HepG2 (cell line): ENCODE measurements around the gene MAP1B. TPM values are rescaled to one million over a fixed set of nuclear protein-coding genes. Genes with fewer than 3 reads are reported as not detected.

ENCODE experiments used
- ATAC-seq: fragments of 200-7000 bp; cut with Tn5 transposase; 3 replicates; pipeline ENCODE4 v1.9.1; 2020; ENCODE audit warnings: mild to moderate bottlenecking, moderate library complexity
- BruUV-seq: library from RNA; stranded (reverse); fragments of 400-500 nt; replicated peaks from 2 replicates; lab custom pipeline; 2021; lab: Mats Ljungman, UMichigan
- CTCF ChIA-PET: fragments of 300-600 bp; formaldehyde crosslinking; extraction: SDS; loops from one replicate; lab custom pipeline; 2021; ENCODE audit warnings: low total read pairs, inconsistent platforms, low intra/inter-chr PET ratio; lab: Yijun Ruan, JAX
- POLR2A ChIA-PET: fragments of 350-600 bp; sonication (Branson Sonifier 250); formaldehyde crosslinking; loops from one replicate; lab custom pipeline; 2020; ENCODE audit warnings: antibody characterized with exemption, inconsistent platforms; lab: Yijun Ruan, JAX
- DNase-seq: peaks from one replicate; pipeline ENCODE4 v3.0.0-alpha.2; 2015; ENCODE audit warnings: low spot score
- FAIRE-seq: peaks from 3 replicates; lab custom pipeline; 2011; peaks lifted over from hg19 to GRCh38; lab: Jason Lieb, UNC
- H2AFZ ChIP-seq: one replicate; pipeline ENCODE4 v1.6.1; 2011; ENCODE audit warnings: low read length, inconsistent platforms
- H3K27ac ChIP-seq: fragments of 300-600 bp; 3 replicates; pipeline ENCODE4 v1.8.0; 2011; ENCODE audit warnings: mixed run types, mild to moderate bottlenecking, mixed read lengths, low read length, inconsistent platforms; ENCODE audit not compliant: insufficient read depth; ENCODE audit errors: extremely low read length
- H3K27me3 ChIP-seq, 2 experiments: fragments of 200-600 bp in 1 of 2; 2 replicates in 1 of 2; 3 replicates in 1 of 2; pipeline versions ENCODE4 v1.6.0 to v1.8.0; 2011; ENCODE audit warnings: low read length in 2 of 2, mild to moderate bottlenecking in 2 of 2, moderate library complexity in 2 of 2, inconsistent platforms in 1 of 2; ENCODE audit not compliant: insufficient read depth in 2 of 2, control insufficient read depth in 1 of 2
- H3K36me3 ChIP-seq, 2 experiments: fragments of 200-600 bp in 1 of 2; replicated peaks in 1 of 2; 2 replicates in 1 of 2; 3 replicates in 1 of 2; pipeline versions ENCODE4 v1.5.1 to v1.8.0; 2011; ENCODE audit warnings: low read length in 2 of 2, inconsistent platforms in 1 of 2; ENCODE audit not compliant: insufficient read depth in 2 of 2, control insufficient read depth in 1 of 2
- H3K4me1 ChIP-seq: 2 replicates; pipeline ENCODE4 v1.5.1; 2012; ENCODE audit warnings: low read length, inconsistent platforms; ENCODE audit not compliant: insufficient read depth
- H3K4me2 ChIP-seq: 2 replicates; pipeline ENCODE4 v1.6.0; 2011; ENCODE audit warnings: low read depth, low read length, inconsistent platforms
- H3K4me3 ChIP-seq, 3 experiments: fragments of 200-600 bp in 1 of 3; sonication (generic), shearing (Covaris generic) in 1 of 3; replicated peaks in 1 of 3; 2 replicates each; pipeline ENCODE4 v1.5.1; 2011 to 2016; ENCODE audit warnings: low read length in 3 of 3, inconsistent platforms in 2 of 3, low read depth in 2 of 3, mild to moderate bottlenecking in 2 of 3, control low read depth in 1 of 3, mixed read lengths in 1 of 3; ENCODE audit not compliant: insufficient read depth in 1 of 3
- H3K79me2 ChIP-seq: one replicate; pipeline ENCODE4 v1.6.1; 2011; ENCODE audit warnings: low read length, inconsistent platforms; ENCODE audit not compliant: insufficient read depth
- H3K9ac ChIP-seq: 2 replicates; pipeline ENCODE4 v1.6.0; 2011; ENCODE audit warnings: mild to moderate bottlenecking, low read depth, low read length, inconsistent platforms; ENCODE audit not compliant: insufficient read depth
- H3K9me3 ChIP-seq: 2 replicates; pipeline ENCODE4 v1.5.1; 2012; ENCODE audit warnings: mild to moderate bottlenecking, low read length
- H4K20me1 ChIP-seq: 2 replicates; pipeline ENCODE4 v1.6.0; 2011; ENCODE audit warnings: inconsistent platforms, mild to moderate bottlenecking, low read length, moderate library complexity; ENCODE audit not compliant: insufficient read depth
- DR1 ChIP-seq: sonication (generic); formaldehyde crosslinking; IDR thresholded peaks from 2 replicates; pipeline ENCODE4 v1.8.0; 2021; ENCODE audit warnings: mild to moderate bottlenecking, missing genetic modification reagents, inconsistent platforms
- FOXA3 ChIP-seq: IDR thresholded peaks from 2 replicates; pipeline ENCODE4 v1.6.1; 2016; ENCODE audit warnings: missing genetic modification reagents, missing compliant biosample characterization
- ZKSCAN1 ChIP-seq: fragments of 150-350 bp; IDR thresholded peaks from 2 replicates; pipeline ENCODE4 v1.6.1; 2014; ENCODE audit warnings: low read length
- ZNF317 ChIP-seq: sonication (generic); formaldehyde crosslinking; IDR thresholded peaks from 2 replicates; pipeline ENCODE4 v1.5.0; 2020; ENCODE audit warnings: mild to moderate bottlenecking, missing genetic modification reagents
- ZNF564 ChIP-seq: sonication (generic); formaldehyde crosslinking; IDR thresholded peaks from 2 replicates; pipeline ENCODE4 v1.8.1; 2023; ENCODE audit warnings: mild to moderate bottlenecking, missing genetic modification reagents
- WGBS: methylation state at CpG from one replicate; pipeline ENCODE4 v1.1.6; 2017; ENCODE audit warnings: low lambda C conversion rate; 5-methylcytosine and 5-hydroxymethylcytosine counted together
- in situ Hi-C: cut with HindIII; loops from 2 replicates; pipeline ENCODE4 v1.10.0; 2017; ENCODE audit warnings: low pct_unique_long_range_greater_than_20kb; ENCODE audit not compliant: extremely low pct_ligation_motif_present
- intact Hi-C: fragments of 100-400 bp; cut with micrococcal nuclease; formaldehyde crosslinking; loops from one replicate; pipeline ENCODE4 v1.10.0; 2022; ENCODE audit not compliant: unreplicated experiment
- polyA plus RNA-seq, 8 experiments: library from polyadenylated mRNA; depleted of rRNA in 3 of 8; stranded (reverse) in 7 of 8; unstranded in 1 of 8; fragments of >200 nt; fragmentation: Illumina TruSeq in 4 of 8; extraction: Trizol in 4 of 8; gene quantifications; 2 replicates each; pipeline versions ENCODE4 v1.2.1 to v1.2.3, GENCODE V29; 2011 to 2016; ENCODE audit warnings: low read depth in 4 of 8, missing spikeins in 1 of 8, mixed read lengths in 1 of 8; ENCODE audit not compliant: insufficient read depth in 1 of 8
- total RNA-seq, 5 experiments: library from RNA; depleted of rRNA; stranded (reverse); fragments of >200 nt; fragmentation: Illumina TruSeq; extraction: Trizol; gene quantifications; 2 replicates each; pipeline ENCODE4 v1.2.3, GENCODE V29; 2016; ENCODE audit warnings: low read depth in 1 of 5
- TF ChIP-seq, protein P1 (sequence below): sonication (generic); formaldehyde crosslinking; IDR thresholded peaks from 2 replicates; pipeline ENCODE4 v1.4.0; 2020; ENCODE audit warnings: missing genetic modification reagents
- TF ChIP-seq, protein P2 (sequence below): sonication (generic); formaldehyde crosslinking; IDR thresholded peaks from 2 replicates; pipeline ENCODE4 v1.8.0; 2022; ENCODE audit warnings: missing genetic modification reagents, low read depth, mild to moderate bottlenecking, borderline replicate concordance
- TF ChIP-seq, protein P3 (sequence below): sonication (generic); formaldehyde crosslinking; IDR thresholded peaks from 2 replicates; pipeline ENCODE4 v1.4.0; 2020; ENCODE audit warnings: missing genetic modification reagents

The MAP1B gene
- total and polyA plus RNA-seq, 2 of the 13 experiments (the other 11 are each of a cell fraction or from before 2014, with no cell fraction given), result 3.3 to 6.2 TPM

DNA sequence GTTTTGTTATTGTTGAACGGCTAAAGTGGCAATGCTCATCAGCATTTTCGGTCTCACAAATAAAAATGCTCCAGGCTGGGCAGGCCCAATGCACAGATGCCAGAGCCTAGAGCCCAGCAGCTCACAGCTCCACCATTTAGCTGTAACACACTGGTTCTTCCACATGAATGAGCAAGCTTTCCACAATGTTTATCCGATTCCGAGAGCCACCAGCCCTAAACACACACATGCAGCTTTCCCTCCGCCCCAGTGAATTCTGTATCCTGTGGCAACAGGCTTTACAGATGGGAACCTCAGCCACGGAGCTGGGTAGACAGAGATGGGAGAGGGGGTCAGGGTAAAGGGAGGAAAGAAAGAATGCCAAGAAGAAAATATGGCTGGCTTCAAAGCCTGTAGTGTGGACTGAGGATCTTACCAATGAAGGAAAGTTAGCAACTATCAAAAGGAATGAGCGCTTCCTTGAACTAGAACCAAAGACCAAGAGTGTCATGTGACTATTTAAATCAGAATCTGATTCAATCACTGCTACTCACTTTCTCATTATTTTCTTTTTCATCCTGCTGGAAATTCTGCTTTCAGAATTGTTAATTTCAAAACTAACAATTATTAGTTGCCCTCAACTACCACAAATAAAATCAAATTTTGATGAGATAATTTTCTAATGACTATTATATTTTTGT lies 135.7 kb downstream of the MAP1B start:
- 85% methylated on average over 7 of the region's 7 CpGs for WGBS
- Histone ChIP-seq H3K27ac (no peak overlapping the region), H3K4me1 (peaks cover 74% of the 10 kb centered on the region), H2AFZ (no peak overlapping the region), H3K4me3 (no peak overlapping the region), H3K9me3 (no peaks in the 10 kb centered on the region), H3K9ac (no peak overlapping the region), H3K36me3 (peaks cover 1 to 5% of the 10 kb centered on the region in 2 experiments; a peak in 3 of 5 replicates), H3K27me3 (no peaks in the 10 kb centered on the region), H3K79me2 (peaks cover 10% of the 10 kb centered on the region), H3K4me2 (no peak overlapping the region), H4K20me1 (peaks cover 4% of the 10 kb centered on the region; the same call in 1 of the 2 replicates)
- DNase-seq, result no peak
- in situ Hi-C loops (no loop called here), intact Hi-C loops (no loop called here)
- BruUV-seq, result no TSS peak
- POLR2A ChIA-PET, result interaction anchor here (2.0 kb wide), 1 partner anchor 65 kb away, joined by 5 read pairs; no protein-coding TSS in a partner anchor
- no peak for FAIRE-seq
- TF ChIP-seq, protein P1, sequence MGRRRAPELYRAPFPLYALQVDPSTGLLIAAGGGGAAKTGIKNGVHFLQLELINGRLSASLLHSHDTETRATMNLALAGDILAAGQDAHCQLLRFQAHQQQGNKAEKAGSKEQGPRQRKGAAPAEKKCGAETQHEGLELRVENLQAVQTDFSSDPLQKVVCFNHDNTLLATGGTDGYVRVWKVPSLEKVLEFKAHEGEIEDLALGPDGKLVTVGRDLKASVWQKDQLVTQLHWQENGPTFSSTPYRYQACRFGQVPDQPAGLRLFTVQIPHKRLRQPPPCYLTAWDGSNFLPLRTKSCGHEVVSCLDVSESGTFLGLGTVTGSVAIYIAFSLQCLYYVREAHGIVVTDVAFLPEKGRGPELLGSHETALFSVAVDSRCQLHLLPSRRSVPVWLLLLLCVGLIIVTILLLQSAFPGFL (CRISPR knock-in tag), result no peak
- TF ChIP-seq, protein P2, sequence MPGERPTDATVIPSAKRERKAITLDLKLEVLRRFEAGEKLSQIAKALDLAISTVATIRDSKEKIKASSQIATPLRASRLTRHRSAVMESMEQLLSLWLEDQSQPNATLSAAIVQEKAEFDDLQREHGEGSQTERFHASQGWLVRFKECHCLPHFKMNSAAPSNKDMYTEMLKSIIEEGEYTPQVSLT (CRISPR knock-in tag), result no peak
- TF ChIP-seq, protein P3, sequence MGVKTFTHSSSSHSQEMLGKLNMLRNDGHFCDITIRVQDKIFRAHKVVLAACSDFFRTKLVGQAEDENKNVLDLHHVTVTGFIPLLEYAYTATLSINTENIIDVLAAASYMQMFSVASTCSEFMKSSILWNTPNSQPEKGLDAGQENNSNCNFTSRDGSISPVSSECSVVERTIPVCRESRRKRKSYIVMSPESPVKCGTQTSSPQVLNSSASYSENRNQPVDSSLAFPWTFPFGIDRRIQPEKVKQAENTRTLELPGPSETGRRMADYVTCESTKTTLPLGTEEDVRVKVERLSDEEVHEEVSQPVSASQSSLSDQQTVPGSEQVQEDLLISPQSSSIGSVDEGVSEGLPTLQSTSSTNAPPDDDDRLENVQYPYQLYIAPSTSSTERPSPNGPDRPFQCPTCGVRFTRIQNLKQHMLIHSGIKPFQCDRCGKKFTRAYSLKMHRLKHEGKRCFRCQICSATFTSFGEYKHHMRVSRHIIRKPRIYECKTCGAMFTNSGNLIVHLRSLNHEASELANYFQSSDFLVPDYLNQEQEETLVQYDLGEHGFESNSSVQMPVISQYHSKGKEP (CRISPR knock-in tag), result no peak
- TF ChIP-seq ZNF317 (CRISPR knock-in tag) (no peak), FOXA3 (no peak), ZNF564 (CRISPR knock-in tag) (no peak), ZKSCAN1 (no peak), DR1 (CRISPR knock-in tag) (no peak)
- CTCF ChIA-PET, result no interaction called here
- ATAC-seq, result no peak
